HTR-8/SVneo (cell line): Measurements from ENCODE around the gene HECW1.
A peak's percentile ranks its signal among the peaks of the same experiment; 100 is the strongest.
"Not testable (repeated sequence)": the region's sequence is repeated elsewhere in the genome, so short reads cannot be mapped to it uniquely, and the experiment has no call there.

ENCODE experiments used
- DNase-seq: peaks from one replicate; pipeline ENCODE4 v3.0.0; 2011; ENCODE audit warnings: low spot score, mixed read lengths; ENCODE audit not compliant: insufficient read length
- FAIRE-seq: peaks from 2 replicates; lab custom pipeline; 2011; peaks lifted over from hg19 to GRCh38; lab: Jason Lieb, UNC

HECW1 gene

GRCh38 chr7:43199371-43200160 lies 87.1 kb downstream of the HECW1 start:
- peak; percentile 33 for DNase-seq
- no peak for FAIRE-seq

GRCh38 chr7:43201912-43202311 lies 89.5 kb downstream of the HECW1 start:
- FAIRE-seq (no peak), DNase-seq (no peak)

- FAIRE-seq = no peak
- DNase-seq = no peak
Measured at GRCh38 chr7:43204081-43204480, 91.6 kb downstream of the HECW1 start.

GRCh38 chr7:43205171-43205795 lies 92.8 kb downstream of the HECW1 start:
- no peak for FAIRE-seq

GRCh38 chr7:43208242-43208641 lies 95.8 kb downstream of the HECW1 start:
- DNase-seq = no peak
- FAIRE-seq = no peak

More at GRCh38 chr7:43205171-43205795, 92.8 kb downstream of the HECW1 start:
- DNase-seq = no peak

GRCh38 chr7:43210539-43210938 lies 98.1 kb downstream of the HECW1 start:
- not testable (repeated sequence) for FAIRE-seq, DNase-seq

- FAIRE-seq (peak; percentile 36), DNase-seq (peak; percentile 30)
Measured at GRCh38 chr7:43211286-43211685, 98.8 kb downstream of the HECW1 start.

- FAIRE-seq = peak; percentile 83
- DNase-seq = peak; percentile 37
Measured at GRCh38 chr7:43211693-43212092, 99.2 kb downstream of the HECW1 start.

GRCh38 chr7:43212921-43213320 lies 100.5 kb downstream of the HECW1 start:
- no peak for DNase-seq
- no peak for FAIRE-seq

- DNase-seq = no peak
- no peak for FAIRE-seq
Measured at GRCh38 chr7:43215061-43215460, 102.6 kb downstream of the HECW1 start.

- DNase-seq = no peak
- no peak for FAIRE-seq
Measured at GRCh38 chr7:43217055-43217454, 104.6 kb downstream of the HECW1 start.

GRCh38 chr7:43218901-43219300 lies 106.5 kb downstream of the HECW1 start:
- FAIRE-seq, DNase-seq: not testable (repeated sequence)

GRCh38 chr7:43220250-43220649 lies 107.8 kb downstream of the HECW1 start:
- peak; percentile 27 for DNase-seq
- peak; percentile 68 for FAIRE-seq

GRCh38 chr7:43220742-43221141 lies 108.3 kb downstream of the HECW1 start:
- FAIRE-seq (no peak), DNase-seq (no peak)

- no peak for FAIRE-seq
- DNase-seq = no peak
Measured at GRCh38 chr7:43229801-43230200, 117.4 kb downstream of the HECW1 start.

- DNase-seq (no peak), FAIRE-seq (no peak)
Measured at GRCh38 chr7:43232366-43232765, 119.9 kb downstream of the HECW1 start.

- FAIRE-seq (no peak), DNase-seq (no peak)
Measured at GRCh38 chr7:43234073-43234472, 121.6 kb downstream of the HECW1 start.

- no peak for FAIRE-seq
- DNase-seq = no peak
Measured at GRCh38 chr7:43234968-43235367, 122.5 kb downstream of the HECW1 start.

GRCh38 chr7:43240565-43240964 lies 128.1 kb downstream of the HECW1 start:
- no peak for DNase-seq
- FAIRE-seq = no peak

- FAIRE-seq (no peak), DNase-seq (no peak)
Measured at GRCh38 chr7:43242628-43243255, 130.3 kb downstream of the HECW1 start.

- DNase-seq = no peak
- no peak for FAIRE-seq
Measured at GRCh38 chr7:43244232-43244631, 131.8 kb downstream of the HECW1 start.
